AG04449 (cell line): ENCODE results near the gene GABBR2.

Experiments used
- CTCF ChIA-PET: fragments of 350-600 bp; formaldehyde crosslinking; extraction: SDS; loops from one replicate; lab custom pipeline; 2021; ENCODE audit warnings: antibody characterized with exemption; lab: Yijun Ruan, JAX
- POLR2A ChIA-PET: fragments of 400-600, 350-600 bp; formaldehyde crosslinking; extraction: SDS; loops from one replicate; lab custom pipeline; 2020; ENCODE audit warnings: antibody characterized with exemption, inconsistent platforms; lab: Yijun Ruan, JAX
- DNase-seq: peaks from one replicate; pipeline ENCODE4 v3.0.0-alpha.2; 2010; ENCODE audit warnings: low read depth, low spot score
- H3K4me3 ChIP-seq: 2 replicates; pipeline ENCODE4 v1.5.1; 2011; ENCODE audit warnings: low read depth, mild to moderate bottlenecking, control low read depth, low read length
- TF ChIP-seq, protein P1 (sequence below): IDR thresholded peaks from one replicate; pipeline ENCODE4 v1.5.1; 2011; ENCODE audit warnings: mild to moderate bottlenecking, moderate library complexity, low read length, control low read depth, inconsistent platforms; ENCODE audit not compliant: insufficient read depth; ENCODE audit errors: missing control alignments

Gene GABBR2

DNA sequence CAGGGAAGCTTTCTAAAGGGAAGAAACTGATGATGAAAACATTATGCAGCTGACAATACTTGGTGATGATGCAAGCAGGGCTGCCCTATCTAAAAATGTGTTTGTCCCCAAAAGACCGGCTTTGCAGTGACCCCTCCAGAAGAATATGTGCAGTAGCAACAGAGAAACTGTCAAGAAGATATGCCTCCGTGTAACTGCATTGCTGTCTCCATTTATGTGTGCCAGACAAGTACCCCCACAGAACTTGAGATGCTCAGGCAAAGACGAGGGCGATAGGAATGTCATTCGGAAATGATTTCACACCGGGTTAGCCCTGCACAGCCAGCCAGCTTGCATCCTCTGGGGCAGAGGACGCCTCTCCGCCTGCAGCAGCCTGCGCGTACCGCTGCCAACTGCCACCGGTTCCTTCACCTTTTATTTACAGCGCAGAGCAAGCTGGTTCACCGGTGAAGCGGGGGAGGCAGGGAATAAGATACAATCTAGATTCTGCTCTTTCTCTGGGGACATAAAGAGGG, 2.0 kb downstream of the GABBR2 start:
- CTCF ChIA-PET, result interaction anchor here (0.7 to 2.1 kb wide), 16 partner anchors 9 to 397 kb away, joined by 3 to 18 read pairs (median 4); no protein-coding TSS in a partner anchor
- DNase-seq, result no peak
- POLR2A ChIA-PET, result no interaction called here
- peak overlapping the region; percentile 47 for H3K4me3 ChIP-seq
- TF ChIP-seq, protein P1, sequence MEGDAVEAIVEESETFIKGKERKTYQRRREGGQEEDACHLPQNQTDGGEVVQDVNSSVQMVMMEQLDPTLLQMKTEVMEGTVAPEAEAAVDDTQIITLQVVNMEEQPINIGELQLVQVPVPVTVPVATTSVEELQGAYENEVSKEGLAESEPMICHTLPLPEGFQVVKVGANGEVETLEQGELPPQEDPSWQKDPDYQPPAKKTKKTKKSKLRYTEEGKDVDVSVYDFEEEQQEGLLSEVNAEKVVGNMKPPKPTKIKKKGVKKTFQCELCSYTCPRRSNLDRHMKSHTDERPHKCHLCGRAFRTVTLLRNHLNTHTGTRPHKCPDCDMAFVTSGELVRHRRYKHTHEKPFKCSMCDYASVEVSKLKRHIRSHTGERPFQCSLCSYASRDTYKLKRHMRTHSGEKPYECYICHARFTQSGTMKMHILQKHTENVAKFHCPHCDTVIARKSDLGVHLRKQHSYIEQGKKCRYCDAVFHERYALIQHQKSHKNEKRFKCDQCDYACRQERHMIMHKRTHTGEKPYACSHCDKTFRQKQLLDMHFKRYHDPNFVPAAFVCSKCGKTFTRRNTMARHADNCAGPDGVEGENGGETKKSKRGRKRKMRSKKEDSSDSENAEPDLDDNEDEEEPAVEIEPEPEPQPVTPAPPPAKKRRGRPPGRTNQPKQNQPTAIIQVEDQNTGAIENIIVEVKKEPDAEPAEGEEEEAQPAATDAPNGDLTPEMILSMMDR, result no peak

DNA sequence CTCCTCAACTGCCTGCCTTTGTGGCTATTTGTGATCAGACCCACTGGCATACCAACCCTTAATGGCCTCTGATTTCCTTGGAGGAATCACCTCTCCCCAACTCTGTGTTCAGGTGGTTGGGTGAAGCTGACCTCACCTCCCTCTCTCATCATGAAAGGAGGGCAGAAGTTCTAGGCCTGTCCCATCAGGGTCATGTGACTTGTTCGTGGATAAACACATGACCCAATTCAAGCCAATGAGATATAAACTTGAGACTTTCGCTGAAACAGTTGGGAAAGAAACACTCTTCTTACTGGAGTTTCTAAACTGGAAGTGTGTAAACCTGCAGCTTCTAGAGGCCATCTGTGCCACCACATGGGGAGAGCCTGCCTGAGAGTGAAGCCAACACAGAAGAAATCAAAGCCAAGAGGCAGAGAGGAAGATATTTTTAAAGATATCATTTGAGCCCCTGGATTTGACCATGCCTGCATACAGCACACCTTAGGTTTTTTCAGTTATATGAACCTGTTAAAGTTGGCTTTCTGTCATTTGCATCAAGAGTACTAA, 5.8 kb downstream of the GABBR2 start:
- ChIA-PET POLR2A (no interaction called here), CTCF (no interaction called here)
- DNase-seq, result no peak
- no peak overlapping the region for H3K4me3 ChIP-seq
- TF ChIP-seq, protein P1, result no peak

DNA sequence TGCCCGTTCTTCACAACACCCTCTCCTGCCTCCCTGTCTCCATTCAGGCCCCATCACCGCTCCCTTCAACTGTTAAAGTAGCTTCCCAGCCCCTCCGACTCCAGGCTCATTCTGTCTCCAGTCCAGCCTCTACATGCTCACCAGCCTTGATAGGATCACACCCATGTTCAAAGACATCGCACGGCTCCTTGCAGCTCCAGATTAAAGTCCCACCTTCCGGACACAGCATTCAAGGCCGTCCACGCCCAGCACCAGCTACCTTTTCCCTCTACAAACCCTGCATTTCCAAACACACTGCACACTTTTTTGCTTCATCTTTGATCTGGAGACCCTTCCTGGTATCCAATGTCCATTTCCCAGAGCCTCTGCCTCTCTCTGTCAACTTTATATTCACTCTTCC, 6.4 kb downstream of the GABBR2 start:
- CTCF ChIA-PET, result no interaction called here
- POLR2A ChIA-PET, result no interaction called here
- TF ChIP-seq, protein P1, result no peak
- no peak for DNase-seq
- no peak overlapping the region for H3K4me3 ChIP-seq

DNA sequence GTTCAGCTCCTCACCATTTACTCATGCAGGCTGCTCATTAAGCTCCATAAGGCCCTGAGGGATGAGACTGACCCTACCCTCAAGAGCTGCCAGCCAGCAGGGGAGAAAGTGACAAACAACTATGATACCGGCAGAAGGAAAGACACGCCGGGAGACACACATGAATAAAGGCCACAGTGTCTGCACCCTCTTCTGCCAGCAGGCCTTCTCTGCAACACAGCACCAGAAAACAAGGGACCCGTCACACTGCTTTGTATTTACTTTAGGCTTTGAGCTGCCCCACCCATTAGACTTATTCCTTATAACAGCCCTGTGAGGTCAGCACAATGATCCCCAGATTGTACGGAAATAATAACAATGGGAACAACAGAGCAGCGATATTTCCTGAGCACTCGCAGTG, 7.2 kb downstream of the GABBR2 start:
- H3K4me3 ChIP-seq, result no peak overlapping the region
- ChIA-PET CTCF (interaction anchor here (1.9 kb wide), 1 partner anchor 386 kb away, joined by 6 read pairs; no protein-coding TSS in a partner anchor), POLR2A (no interaction called here)
- TF ChIP-seq, protein P1, result no peak
- no peak for DNase-seq

DNA sequence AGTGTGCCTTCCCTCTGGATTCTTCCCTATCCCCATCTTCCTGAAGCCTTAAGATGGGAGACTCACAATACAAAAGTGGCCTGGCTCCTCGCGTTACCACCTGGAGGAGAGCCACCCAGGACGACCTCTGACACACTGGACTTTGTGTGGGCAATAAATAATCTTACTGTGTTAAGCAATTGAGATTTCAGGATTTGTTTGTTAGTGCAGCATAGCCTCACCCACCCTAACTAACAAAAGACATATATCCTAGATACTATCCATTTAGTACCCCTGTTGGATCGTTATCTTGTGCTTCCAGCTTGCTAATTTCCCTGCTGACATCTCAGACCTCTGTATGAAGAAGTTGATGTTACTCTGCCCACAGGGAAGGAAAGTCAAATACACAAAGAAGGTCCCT, 7.9 kb downstream of the GABBR2 start:
- TF ChIP-seq, protein P1, result no peak
- H3K4me3 ChIP-seq, result no peak overlapping the region
- no peak for DNase-seq
- ChIA-PET POLR2A (no interaction called here), CTCF (interaction anchor here (1.9 kb wide), 1 partner anchor 385 kb away, joined by 6 read pairs; no protein-coding TSS in a partner anchor)

DNA sequence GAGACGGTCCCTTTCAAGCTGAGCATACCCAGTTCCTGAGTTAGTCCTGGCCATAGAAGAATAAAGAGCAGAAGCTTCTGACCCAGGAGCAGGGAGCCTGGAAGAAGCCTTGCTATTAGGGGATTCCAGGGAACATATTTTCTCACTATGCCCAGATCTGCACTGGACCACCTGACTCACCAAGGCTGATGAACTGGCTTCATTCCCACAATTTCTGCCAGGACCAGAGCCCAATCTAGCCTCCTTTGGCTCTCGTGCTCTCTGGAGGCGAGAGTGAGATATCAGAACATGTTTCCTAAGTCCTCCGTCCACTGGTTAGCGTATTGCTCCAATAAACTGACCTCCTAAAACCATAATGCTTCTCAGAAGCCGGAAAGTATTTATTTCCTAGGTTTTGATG, 9.9 kb downstream of the GABBR2 start:
- no peak overlapping the region for H3K4me3 ChIP-seq
- DNase-seq, result no peak
- ChIA-PET POLR2A (no interaction called here), CTCF (interaction anchor here (1.2 kb wide), 1 partner anchor 289 kb away, joined by 4 read pairs; no protein-coding TSS in a partner anchor)
- TF ChIP-seq, protein P1, result no peak
